ENCODE data around the gene ATG9B. TPM values are rescaled to one million over a fixed set of nuclear protein-coding genes. Genes with fewer than 3 reads are reported as not detected.

ATG9B gene
- total RNA-seq, 1 experiment from 2014 or later = 2.1 TPM

DNA sequence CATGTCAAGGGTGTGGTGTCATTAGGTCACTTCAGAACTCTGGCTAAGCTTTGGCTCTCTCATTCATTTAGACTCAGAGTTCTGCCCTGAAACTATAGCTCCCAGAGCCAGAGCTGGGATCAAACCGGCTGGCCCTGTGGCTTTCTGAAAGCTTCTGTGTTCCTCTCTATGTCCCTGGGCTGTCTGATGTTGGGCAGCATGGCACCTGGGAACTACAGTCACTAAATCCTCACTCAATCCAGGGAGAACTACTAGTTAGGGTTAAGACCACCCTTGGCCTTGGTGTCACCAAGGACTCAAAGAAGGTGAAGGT, 13.2 kb downstream of the ATG9B start:
- no peaks in the 10 kb centered on the region for H3K9me3 ChIP-seq (ENCODE audit: control insufficient read depth in 1 of 2, insufficient read depth in 1 of 2, low read depth in 1 of 2, low read length in 2 of 2)
- CTCF ChIA-PET = interaction anchor here (0.9 to 5.4 kb wide), 4 partner anchors 9 to 100 kb away, joined by 5 to 59 read pairs (median 7); partner anchors contain the start of gene ABCB8
- RAD21 ChIA-PET (ENCODE audit: low non-redundant PET in 1 of 2, low total read pairs in 2 of 2, uncharacterized antibody in 2 of 2, unreplicated experiment in 2 of 2) = no interaction called here
- peak overlapping the region; percentile 71; the same call in 1 of the 2 replicates for H3K27ac ChIP-seq (ENCODE audit: low read depth, low read length)
- no peaks in the 10 kb centered on the region for H4K20me1 ChIP-seq (ENCODE audit: insufficient read depth)
- peak overlapping the region; percentile 81 for H3K9ac ChIP-seq (ENCODE audit: low read length)
- BruUV-seq (replicated peaks) = no TSS peak
- peak overlapping the region; percentile 94 for H3K4me2 ChIP-seq (ENCODE audit: low read length)
- peaks cover 16 to 56% of the 10 kb centered on the region in 2 experiments; a peak in 3 of 4 replicates for H3K4me1 ChIP-seq (ENCODE audit: control insufficient read depth in 1 of 2, insufficient read depth in 2 of 2, low read length in 2 of 2)
- intact Hi-C loops (cut with micrococcal nuclease) = loop anchor here (10.0 kb wide), 1 partner anchor 236 kb away; no protein-coding TSS in a partner anchor
- no peaks in the 10 kb centered on the region for H3K36me3 ChIP-seq (ENCODE audit: control insufficient read depth in 1 of 2, insufficient read depth in 2 of 2, low read length in 2 of 2)
- DNase-seq (ENCODE audit: low read depth, low spot score) (no peak), ATAC-seq (no peak)
- H3K79me2 ChIP-seq (ENCODE audit: insufficient read depth, low read length) = peaks cover 4% of the 10 kb centered on the region; the same call in 1 of the 2 replicates
- H3K27me3 ChIP-seq (ENCODE audit: insufficient read depth, low read length) = no peaks in the 10 kb centered on the region
- TF ChIP-seq ZNF274 (IDR thresholded peaks at IDR 0.05; ENCODE audit: low read depth, low read length) (no peak), SIN3A (IDR thresholded peaks at IDR 0.05; ENCODE audit: low read depth) (no peak)
- H3K9me2 ChIP-seq (ENCODE audit: insufficient read depth) = no peaks in the 10 kb centered on the region
- H3K4me3 ChIP-seq (replicated peaks in 1 of 2; ENCODE audit: low read depth in 1 of 2, low read length in 2 of 2) = peak overlapping the region; percentile 72 to 73
- H2AFZ ChIP-seq (ENCODE audit: low read depth, low read length, poor library complexity, severe bottlenecking) = no peak overlapping the region
- POLR2A ChIA-PET = interaction anchor here (1.5 to 2.2 kb wide), 2 partner anchors 17 to 102 kb away, joined by 3 to 7 read pairs; partner anchors contain the start of gene ABCB8

DNA sequence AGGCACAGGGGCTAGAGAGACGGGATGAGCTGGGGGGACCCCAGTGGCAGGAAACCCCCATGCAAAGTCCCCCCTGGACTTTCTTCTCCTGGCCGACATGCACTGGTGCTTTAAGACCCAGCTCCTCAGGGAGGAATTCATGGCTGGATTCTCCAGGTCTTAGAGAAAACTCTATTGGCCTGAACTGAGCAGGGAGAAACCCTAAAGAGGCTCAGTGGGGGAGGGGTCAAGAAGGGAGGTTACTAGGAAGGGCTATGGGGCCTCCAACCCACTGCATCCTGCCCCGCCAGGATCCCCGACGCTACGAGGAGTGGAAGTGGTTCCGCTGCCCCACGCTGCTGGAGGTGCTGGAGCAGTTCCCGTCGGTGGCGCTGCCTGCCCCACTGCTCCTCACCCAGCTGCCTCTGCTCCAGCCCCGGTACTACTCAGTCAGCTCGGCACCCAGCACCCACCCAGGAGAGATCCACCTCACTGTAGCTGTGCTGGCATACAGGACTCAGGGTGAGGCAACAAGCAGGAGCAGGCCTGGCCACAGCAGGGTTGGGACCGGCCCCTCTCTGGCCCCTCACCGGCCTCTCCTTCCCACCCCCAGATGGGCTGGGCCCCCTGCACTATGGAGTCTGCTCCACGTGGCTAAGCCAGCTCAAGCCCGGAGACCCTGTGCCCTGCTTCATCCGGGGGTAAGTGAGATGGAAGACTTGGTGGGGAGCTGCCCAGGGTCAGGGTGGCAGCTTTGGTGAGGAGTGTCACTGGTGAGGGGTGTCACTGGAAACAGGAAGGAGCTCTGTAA, 13.8 kb downstream of the ATG9B start:
- DNase-seq (ENCODE audit: low read depth, low spot score) (no peak), ATAC-seq (no peak)
- Histone ChIP-seq H3K4me3 (replicated peaks in 1 of 2; ENCODE audit: low read depth in 1 of 2, low read length in 2 of 2) (peak overlapping the region; percentile 72 to 73), H3K36me3 (ENCODE audit: control insufficient read depth in 1 of 2, insufficient read depth in 2 of 2, low read length in 2 of 2) (no peaks in the 10 kb centered on the region), H3K79me2 (ENCODE audit: insufficient read depth, low read length) (peaks cover 4% of the 10 kb centered on the region; the same call in 1 of the 2 replicates), H3K9ac (ENCODE audit: low read length) (peak overlapping the region; percentile 81), H3K4me1 (ENCODE audit: control insufficient read depth in 1 of 2, insufficient read depth in 2 of 2, low read length in 2 of 2) (peaks cover 16 to 56% of the 10 kb centered on the region in 2 experiments; a peak in 3 of 4 replicates), H3K4me2 (ENCODE audit: low read length) (peak overlapping the region; percentile 94), H3K27me3 (ENCODE audit: insufficient read depth, low read length) (no peaks in the 10 kb centered on the region), H3K9me3 (ENCODE audit: control insufficient read depth in 1 of 2, insufficient read depth in 1 of 2, low read depth in 1 of 2, low read length in 2 of 2) (no peaks in the 10 kb centered on the region), H4K20me1 (ENCODE audit: insufficient read depth) (no peaks in the 10 kb centered on the region), H3K9me2 (ENCODE audit: insufficient read depth) (no peaks in the 10 kb centered on the region), H3K27ac (ENCODE audit: low read depth, low read length) (peak overlapping the region; percentile 71; the same call in 1 of the 2 replicates), H2AFZ (ENCODE audit: low read depth, low read length, poor library complexity, severe bottlenecking) (no peak overlapping the region)
- ChIA-PET RAD21 (ENCODE audit: low non-redundant PET in 1 of 2, low total read pairs in 2 of 2, uncharacterized antibody in 2 of 2, unreplicated experiment in 2 of 2) (interaction anchor here (1.0 to 1.7 kb wide), 2 partner anchors 51 to 101 kb away, joined by 3 to 5 read pairs; no protein-coding TSS in a partner anchor), CTCF (interaction anchor here (0.9 to 5.4 kb wide), 14 partner anchors 10 to 272 kb away, joined by 3 to 59 read pairs (median 6); partner anchors contain the start of gene ABCB8), POLR2A (interaction anchor here (1.3 to 1.5 kb wide), 5 partner anchors 18 to 217 kb away, joined by 3 to 5 read pairs (median 3); partner anchors contain the start of genes ABCB8 and ABCF2)
- no peak for TF ChIP-seq TCF7L2 (IDR thresholded peaks at IDR 0.05; ENCODE audit: borderline replicate concordance, extremely low read depth, insufficient read depth, insufficient read length)
- no peak for TF ChIP-seq ELF1 (IDR thresholded peaks at IDR 0.05; ENCODE audit: borderline replicate concordance, low read depth)
- TF ChIP-seq SIN3A (IDR thresholded peaks at IDR 0.05; ENCODE audit: low read depth) = no peak
- no peak for TF ChIP-seq YY1 (IDR thresholded peaks at IDR 0.05; ENCODE audit: extremely low read depth, insufficient replicate concordance, low read depth, low read length)
- no peak for TF ChIP-seq POLR2AphosphoS5 (IDR thresholded peaks at IDR 0.05; ENCODE audit: low read depth, low read length)
- TF ChIP-seq JUND (IDR thresholded peaks at IDR 0.05) = no peak
- no peak for TF ChIP-seq CBX3 (IDR thresholded peaks at IDR 0.05; ENCODE audit: low read depth)
- TF ChIP-seq ZFX (IDR thresholded peaks at IDR 0.05) = no peak
- TF ChIP-seq, protein P1, sequence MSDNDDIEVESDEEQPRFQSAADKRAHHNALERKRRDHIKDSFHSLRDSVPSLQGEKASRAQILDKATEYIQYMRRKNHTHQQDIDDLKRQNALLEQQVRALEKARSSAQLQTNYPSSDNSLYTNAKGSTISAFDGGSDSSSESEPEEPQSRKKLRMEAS (IDR thresholded peaks at IDR 0.05) = no peak
- TF ChIP-seq, protein P2, sequence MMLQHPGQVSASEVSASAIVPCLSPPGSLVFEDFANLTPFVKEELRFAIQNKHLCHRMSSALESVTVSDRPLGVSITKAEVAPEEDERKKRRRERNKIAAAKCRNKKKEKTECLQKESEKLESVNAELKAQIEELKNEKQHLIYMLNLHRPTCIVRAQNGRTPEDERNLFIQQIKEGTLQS (IDR thresholded peaks at IDR 0.05) = no peak
- intact Hi-C loops (cut with micrococcal nuclease) = loop anchor here (10.0 kb wide), 1 partner anchor 236 kb away; no protein-coding TSS in a partner anchor
- BruUV-seq (replicated peaks) = TSS peak; percentile 20
